PC-3 (cell line): ENCODE data around the gene CDH16.

Experiments used
- EZH2 ChIP-seq: fragments of 300-600 bp; sonication (generic); IDR thresholded peaks from one replicate; pipeline ENCODE4 v1.6.1; 2017; ENCODE audit warnings: antibody characterized with exemption, mild to moderate bottlenecking, low read length; ENCODE audit not compliant: unreplicated experiment
- EZH2phosphoT487 ChIP-seq: fragments of 300-600 bp; sonication (generic); IDR thresholded peaks from 2 replicates; pipeline ENCODE4 v1.6.1; 2018; ENCODE audit warnings: mild to moderate bottlenecking, antibody characterized with exemption, low read length, borderline replicate concordance
- TF ChIP-seq, protein P1 (sequence below): fragments of 300-600 bp; sonication (generic); conservative IDR thresholded peaks from 2 replicates; pipeline ENCODE4 v1.5.1; 2017; ENCODE audit warnings: antibody characterized with exemption, low read depth, mild to moderate bottlenecking, low read length

DNA sequence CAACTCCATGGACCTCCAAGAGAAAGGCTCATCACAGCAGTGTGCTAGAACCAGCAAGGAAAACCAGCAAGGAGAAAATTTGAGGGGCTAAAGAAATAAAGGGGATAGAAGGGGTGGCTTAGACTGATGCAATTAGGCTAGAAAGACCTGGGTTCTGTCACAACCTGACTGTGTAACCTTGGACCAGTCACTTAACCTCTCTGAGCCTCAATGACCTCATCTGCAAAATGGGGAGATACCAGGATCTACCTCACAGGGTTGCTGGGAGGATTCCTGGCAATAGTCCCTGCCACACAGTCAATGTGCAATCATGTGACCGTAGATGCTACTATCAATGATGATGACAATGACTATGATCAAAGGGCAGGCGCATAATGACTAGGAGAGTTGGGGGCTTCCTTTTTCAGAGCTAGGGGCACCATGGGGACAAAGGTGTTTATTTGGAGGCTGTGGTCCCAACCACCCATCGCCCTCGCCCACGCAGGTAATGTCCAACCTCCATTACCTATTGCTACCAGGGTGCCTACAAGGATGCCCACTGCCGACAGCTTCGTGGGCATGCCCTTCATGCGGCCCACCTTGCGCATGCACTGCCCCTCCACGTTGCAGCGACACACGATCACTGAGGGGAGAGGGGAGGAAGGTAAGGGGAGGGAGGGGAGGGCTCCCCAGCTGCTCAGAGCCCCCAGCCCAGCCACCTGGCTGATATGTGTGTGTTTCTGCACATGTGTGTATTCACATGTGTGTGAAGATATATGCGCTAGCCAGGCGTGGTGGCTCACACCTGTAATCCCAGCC is 9.7 kb downstream of the CDH16 start:
- TF ChIP-seq, protein P1, sequence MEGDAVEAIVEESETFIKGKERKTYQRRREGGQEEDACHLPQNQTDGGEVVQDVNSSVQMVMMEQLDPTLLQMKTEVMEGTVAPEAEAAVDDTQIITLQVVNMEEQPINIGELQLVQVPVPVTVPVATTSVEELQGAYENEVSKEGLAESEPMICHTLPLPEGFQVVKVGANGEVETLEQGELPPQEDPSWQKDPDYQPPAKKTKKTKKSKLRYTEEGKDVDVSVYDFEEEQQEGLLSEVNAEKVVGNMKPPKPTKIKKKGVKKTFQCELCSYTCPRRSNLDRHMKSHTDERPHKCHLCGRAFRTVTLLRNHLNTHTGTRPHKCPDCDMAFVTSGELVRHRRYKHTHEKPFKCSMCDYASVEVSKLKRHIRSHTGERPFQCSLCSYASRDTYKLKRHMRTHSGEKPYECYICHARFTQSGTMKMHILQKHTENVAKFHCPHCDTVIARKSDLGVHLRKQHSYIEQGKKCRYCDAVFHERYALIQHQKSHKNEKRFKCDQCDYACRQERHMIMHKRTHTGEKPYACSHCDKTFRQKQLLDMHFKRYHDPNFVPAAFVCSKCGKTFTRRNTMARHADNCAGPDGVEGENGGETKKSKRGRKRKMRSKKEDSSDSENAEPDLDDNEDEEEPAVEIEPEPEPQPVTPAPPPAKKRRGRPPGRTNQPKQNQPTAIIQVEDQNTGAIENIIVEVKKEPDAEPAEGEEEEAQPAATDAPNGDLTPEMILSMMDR: no peak
- TF ChIP-seq EZH2phosphoT487: no peak
- no peak for TF ChIP-seq EZH2
